CD4-positive, alpha-beta T cell treated with Interleukin-15 for 1 hour (primary cell): ENCODE measurements around the gene MOXD1.

ENCODE experiments used
- DNase-seq: peaks from one replicate; pipeline ENCODE4 v3.0.0-alpha.2; 2020

Gene MOXD1

GRCh38 chr6:132399376-132400074 lies 1.8 kb downstream of the MOXD1 start:
- no peak for DNase-seq

GRCh38 chr6:132395015-132395597 lies 6.2 kb downstream of the MOXD1 start:
- no peak for DNase-seq

- no peak for DNase-seq
Measured at GRCh38 chr6:132392792-132393191, 8.5 kb downstream of the MOXD1 start.

GRCh38 chr6:132392270-132392646 lies 9.0 kb downstream of the MOXD1 start:
- DNase-seq: no peak

GRCh38 chr6:132391391-132392269 lies 9.6 kb downstream of the MOXD1 start:
- DNase-seq: no peak

- DNase-seq: no peak
Measured at GRCh38 chr6:132390451-132390850, 10.8 kb downstream of the MOXD1 start.

GRCh38 chr6:132390017-132390416 lies 11.3 kb downstream of the MOXD1 start:
- no peak for DNase-seq

GRCh38 chr6:132388291-132388690 lies 13.0 kb downstream of the MOXD1 start:
- no peak for DNase-seq

- no peak for DNase-seq
Measured at GRCh38 chr6:132382630-132383175, 18.6 kb downstream of the MOXD1 start.

- no peak for DNase-seq
Measured at GRCh38 chr6:132381381-132381780, 19.9 kb downstream of the MOXD1 start.

- no peak for DNase-seq
Measured at GRCh38 chr6:132380358-132381029, 20.8 kb downstream of the MOXD1 start.

- DNase-seq: no peak
Measured at GRCh38 chr6:132369526-132369925, 31.7 kb downstream of the MOXD1 start.

- no peak for DNase-seq
Measured at GRCh38 chr6:132368916-132369481, 32.3 kb downstream of the MOXD1 start.

- DNase-seq: no peak
Measured at GRCh38 chr6:132365281-132365907, 35.9 kb downstream of the MOXD1 start.

GRCh38 chr6:132364306-132365074 lies 36.8 kb downstream of the MOXD1 start:
- DNase-seq: no peak

- no peak for DNase-seq
Measured at GRCh38 chr6:132362442-132363185, 38.7 kb downstream of the MOXD1 start.

- DNase-seq: no peak
Measured at GRCh38 chr6:132361101-132361500, 40.2 kb downstream of the MOXD1 start.

GRCh38 chr6:132359886-132360285 lies 41.4 kb downstream of the MOXD1 start:
- no peak for DNase-seq

GRCh38 chr6:132357120-132357519 lies 44.2 kb downstream of the MOXD1 start:
- DNase-seq: no peak

GRCh38 chr6:132354517-132355167 lies 46.6 kb downstream of the MOXD1 start:
- peak; percentile 86 for DNase-seq
